SK-N-SH treated with all-trans-retinoic acid at 6 μM for 48 hours (cell line): ENCODE results near the gene RAB38.

Experiments used
- ATAC-seq: fragments of 200-7000 bp; cut with Tn5 transposase; 3 replicates; pipeline ENCODE4 v1.9.1; 2020; ENCODE audit warnings: mild to moderate bottlenecking, moderate library complexity
- ARNTL ChIP-seq: fragments of 450-650 bp; formaldehyde crosslinking; IDR thresholded peaks from 2 replicates; pipeline ENCODE4 v1.5.0; 2020; ENCODE audit warnings: low read depth, mild to moderate bottlenecking, moderate library complexity, borderline replicate concordance
- CREB5 ChIP-seq: fragments of 250-450 bp; sonication (Bioruptor Pico); IDR thresholded peaks from 2 replicates; pipeline ENCODE4 v1.5.1; 2020; ENCODE audit warnings: low read depth, mild to moderate bottlenecking, moderate library complexity
- CSDC2 ChIP-seq: fragments of 250-450 bp; sonication (Bioruptor Pico); IDR thresholded peaks from 2 replicates; pipeline ENCODE4 v1.5.0; 2020; ENCODE audit warnings: mild to moderate bottlenecking, moderate library complexity
- ESRRG ChIP-seq: fragments of 250-450 bp; sonication (Bioruptor Pico); IDR thresholded peaks from 2 replicates; pipeline ENCODE4 v1.6.1; 2021; ENCODE audit warnings: mild to moderate bottlenecking
- GLIS3 ChIP-seq: fragments of 250-450 bp; sonication (Bioruptor Pico); IDR thresholded peaks from 2 replicates; pipeline ENCODE4 v1.5.0; 2020; ENCODE audit warnings: mild to moderate bottlenecking, moderate library complexity
- ISL1 ChIP-seq: fragments of 250-450 bp; sonication (Bioruptor Pico); IDR thresholded peaks from 2 replicates; pipeline ENCODE4 v2.1.2; 2022; ENCODE audit warnings: mild to moderate bottlenecking, moderate library complexity
- OSR1 ChIP-seq: fragments of 250-450 bp; sonication (Bioruptor Pico); IDR thresholded peaks from 2 replicates; pipeline ENCODE4 v1.8.0; 2022; ENCODE audit warnings: moderate library complexity, mild to moderate bottlenecking, inconsistent platforms
- PPARA ChIP-seq: fragments of 250-450 bp; sonication (Bioruptor Pico); IDR thresholded peaks from 2 replicates; pipeline ENCODE4 v1.5.0; 2020; ENCODE audit warnings: mild to moderate bottlenecking, borderline replicate concordance
- RARB ChIP-seq: fragments of 250-450 bp; sonication (Bioruptor Pico); IDR thresholded peaks from 2 replicates; pipeline ENCODE4 v1.8.0; 2021; ENCODE audit warnings: mild to moderate bottlenecking, moderate library complexity
- SNAI2 ChIP-seq: fragments of 250-450 bp; sonication (Bioruptor Pico); IDR thresholded peaks from 2 replicates; pipeline ENCODE4 v1.5.0; 2020; ENCODE audit warnings: mild to moderate bottlenecking, moderate library complexity
- TCF4 ChIP-seq: fragments of 250-450 bp; sonication (Bioruptor Pico); IDR thresholded peaks from 2 replicates; pipeline ENCODE4 v1.8.0; 2021; ENCODE audit warnings: mild to moderate bottlenecking, moderate library complexity, borderline replicate concordance
- TOX ChIP-seq: fragments of 250-450 bp; sonication (Bioruptor Pico); IDR thresholded peaks from 2 replicates; pipeline ENCODE4 v1.8.0; 2021; ENCODE audit warnings: mild to moderate bottlenecking, moderate library complexity, borderline replicate concordance
- ZC3H10 ChIP-seq: fragments of 250-450 bp; sonication (Bioruptor Pico); IDR thresholded peaks from 2 replicates; pipeline ENCODE4 v1.5.1; 2021; ENCODE audit warnings: mild to moderate bottlenecking, moderate library complexity
- ZFP3 ChIP-seq: fragments of 250-450 bp; sonication (Bioruptor Pico); IDR thresholded peaks from 2 replicates; pipeline ENCODE4 v1.5.0; 2020; ENCODE audit warnings: mild to moderate bottlenecking, moderate library complexity
- ZFP30 ChIP-seq: fragments of 450-650 bp; formaldehyde crosslinking; IDR thresholded peaks from 2 replicates; pipeline ENCODE4 v1.5.0; 2022; ENCODE audit warnings: mild to moderate bottlenecking, moderate library complexity
- ZNF565 ChIP-seq: fragments of 450-650 bp; formaldehyde crosslinking; conservative IDR thresholded peaks from 2 replicates; pipeline ENCODE4 v1.5.0; 2020; ENCODE audit warnings: low read depth, mild to moderate bottlenecking, moderate library complexity
- ZNF70 ChIP-seq: fragments of 450-650 bp; formaldehyde crosslinking; IDR thresholded peaks from 2 replicates; pipeline ENCODE4 v1.5.0; 2020; ENCODE audit warnings: mild to moderate bottlenecking, moderate library complexity
- ZNF8 ChIP-seq: fragments of 450-650 bp; formaldehyde crosslinking; IDR thresholded peaks from 2 replicates; pipeline ENCODE4 v1.5.0; 2020; ENCODE audit warnings: mild to moderate bottlenecking, moderate library complexity
- TF ChIP-seq, protein P1 (sequence below): fragments of 250-450 bp; sonication (Bioruptor Pico); IDR thresholded peaks from 2 replicates; pipeline ENCODE4 v1.8.0; 2021; ENCODE audit warnings: low read depth, mild to moderate bottlenecking, moderate library complexity, borderline replicate concordance
- TF ChIP-seq, protein P2 (sequence below): fragments of 250-450 bp; sonication (Bioruptor Pico); IDR thresholded peaks from 2 replicates; pipeline ENCODE4 v1.8.0; 2020; ENCODE audit warnings: mild to moderate bottlenecking, moderate library complexity, borderline replicate concordance
- TF ChIP-seq, protein P3 (sequence below): fragments of 250-450 bp; sonication (Bioruptor Pico); IDR thresholded peaks from 2 replicates; pipeline ENCODE4 v1.5.1; 2021; ENCODE audit warnings: mild to moderate bottlenecking, moderate library complexity

The RAB38 gene

DNA sequence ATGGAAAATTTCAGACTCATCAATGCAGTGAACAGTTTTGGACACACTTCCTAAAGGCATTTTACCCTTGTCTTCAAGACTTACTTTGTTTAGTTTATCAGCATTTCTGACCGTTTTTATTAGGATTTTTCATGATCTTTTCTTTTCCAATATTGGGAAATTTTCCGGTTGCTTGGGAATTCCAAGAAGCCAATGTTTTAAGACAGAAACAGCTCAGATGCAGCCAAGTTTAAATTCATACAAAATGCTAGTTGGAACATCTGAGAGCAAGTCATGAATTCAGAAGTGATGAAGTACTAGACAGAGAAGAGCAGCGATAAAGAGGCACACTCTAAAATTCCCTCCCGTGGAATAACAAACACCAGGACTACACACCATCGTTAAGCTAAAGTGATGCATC is 68.6 kb downstream of the RAB38 start:
- no peak for ATAC-seq

DNA sequence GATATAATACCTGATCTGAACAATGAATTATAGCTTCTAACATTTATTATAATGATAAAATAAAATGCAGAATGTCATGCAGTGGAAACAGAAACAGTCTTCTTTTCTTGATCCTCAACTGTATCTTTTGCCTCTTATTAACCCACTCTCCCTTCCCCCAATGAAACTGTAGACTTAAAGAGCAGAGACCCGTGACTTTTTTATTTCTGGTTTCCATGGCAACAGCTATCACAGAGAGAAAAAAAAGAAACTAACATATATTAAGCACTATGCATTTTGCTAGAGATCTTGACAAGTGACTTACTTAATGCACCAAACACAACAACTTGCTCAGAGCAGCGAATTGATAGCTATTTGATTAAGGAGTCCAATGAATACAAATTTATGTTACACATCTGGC is 69.3 kb downstream of the RAB38 start:
- no peak for ATAC-seq
- no peak for TF ChIP-seq ZNF70 (CRISPR knock-in tag)
- TF ChIP-seq TOX (CRISPR knock-in tag): no peak
- no peak for TF ChIP-seq OSR1 (CRISPR knock-in tag)
- no peak for TF ChIP-seq PPARA
- TF ChIP-seq, protein P1, sequence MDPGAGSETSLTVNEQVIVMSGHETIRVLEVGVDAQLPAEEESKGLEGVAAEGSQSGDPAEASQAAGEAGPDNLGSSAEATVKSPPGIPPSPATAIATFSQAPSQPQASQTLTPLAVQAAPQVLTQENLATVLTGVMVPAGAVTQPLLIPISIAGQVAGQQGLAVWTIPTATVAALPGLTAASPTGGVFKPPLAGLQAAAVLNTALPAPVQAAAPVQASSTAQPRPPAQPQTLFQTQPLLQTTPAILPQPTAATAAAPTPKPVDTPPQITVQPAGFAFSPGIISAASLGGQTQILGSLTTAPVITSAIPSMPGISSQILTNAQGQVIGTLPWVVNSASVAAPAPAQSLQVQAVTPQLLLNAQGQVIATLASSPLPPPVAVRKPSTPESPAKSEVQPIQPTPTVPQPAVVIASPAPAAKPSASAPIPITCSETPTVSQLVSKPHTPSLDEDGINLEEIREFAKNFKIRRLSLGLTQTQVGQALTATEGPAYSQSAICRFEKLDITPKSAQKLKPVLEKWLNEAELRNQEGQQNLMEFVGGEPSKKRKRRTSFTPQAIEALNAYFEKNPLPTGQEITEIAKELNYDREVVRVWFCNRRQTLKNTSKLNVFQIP: no peak
- no peak for TF ChIP-seq ISL1 (CRISPR knock-in tag)
- TF ChIP-seq RARB (CRISPR knock-in tag): no peak
- TF ChIP-seq ESRRG (CRISPR knock-in tag): no peak
- no peak for TF ChIP-seq GLIS3 (CRISPR knock-in tag)
- no peak for TF ChIP-seq CREB5 (CRISPR knock-in tag)
- no peak for TF ChIP-seq ZNF8 (CRISPR knock-in tag)
- TF ChIP-seq TCF4 (CRISPR knock-in tag): no peak
- TF ChIP-seq ZFP30 (CRISPR knock-in tag): no peak
- TF ChIP-seq, protein P2, sequence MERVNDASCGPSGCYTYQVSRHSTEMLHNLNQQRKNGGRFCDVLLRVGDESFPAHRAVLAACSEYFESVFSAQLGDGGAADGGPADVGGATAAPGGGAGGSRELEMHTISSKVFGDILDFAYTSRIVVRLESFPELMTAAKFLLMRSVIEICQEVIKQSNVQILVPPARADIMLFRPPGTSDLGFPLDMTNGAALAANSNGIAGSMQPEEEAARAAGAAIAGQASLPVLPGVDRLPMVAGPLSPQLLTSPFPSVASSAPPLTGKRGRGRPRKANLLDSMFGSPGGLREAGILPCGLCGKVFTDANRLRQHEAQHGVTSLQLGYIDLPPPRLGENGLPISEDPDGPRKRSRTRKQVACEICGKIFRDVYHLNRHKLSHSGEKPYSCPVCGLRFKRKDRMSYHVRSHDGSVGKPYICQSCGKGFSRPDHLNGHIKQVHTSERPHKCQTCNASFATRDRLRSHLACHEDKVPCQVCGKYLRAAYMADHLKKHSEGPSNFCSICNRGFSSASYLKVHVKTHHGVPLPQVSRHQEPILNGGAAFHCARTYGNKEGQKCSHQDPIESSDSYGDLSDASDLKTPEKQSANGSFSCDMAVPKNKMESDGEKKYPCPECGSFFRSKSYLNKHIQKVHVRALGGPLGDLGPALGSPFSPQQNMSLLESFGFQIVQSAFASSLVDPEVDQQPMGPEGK: no peak
- TF ChIP-seq ZC3H10 (CRISPR knock-in tag): no peak
- TF ChIP-seq, protein P3, sequence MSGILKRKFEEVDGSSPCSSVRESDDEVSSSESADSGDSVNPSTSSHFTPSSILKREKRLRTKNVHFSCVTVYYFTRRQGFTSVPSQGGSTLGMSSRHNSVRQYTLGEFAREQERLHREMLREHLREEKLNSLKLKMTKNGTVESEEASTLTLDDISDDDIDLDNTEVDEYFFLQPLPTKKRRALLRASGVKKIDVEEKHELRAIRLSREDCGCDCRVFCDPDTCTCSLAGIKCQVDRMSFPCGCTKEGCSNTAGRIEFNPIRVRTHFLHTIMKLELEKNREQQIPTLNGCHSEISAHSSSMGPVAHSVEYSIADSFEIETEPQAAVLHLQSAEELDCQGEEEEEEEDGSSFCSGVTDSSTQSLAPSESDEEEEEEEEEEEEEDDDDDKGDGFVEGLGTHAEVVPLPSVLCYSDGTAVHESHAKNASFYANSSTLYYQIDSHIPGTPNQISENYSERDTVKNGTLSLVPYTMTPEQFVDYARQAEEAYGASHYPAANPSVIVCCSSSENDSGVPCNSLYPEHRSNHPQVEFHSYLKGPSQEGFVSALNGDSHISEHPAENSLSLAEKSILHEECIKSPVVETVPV (CRISPR knock-in tag): no peak
- TF ChIP-seq SNAI2 (CRISPR knock-in tag): no peak
- no peak for TF ChIP-seq CSDC2 (CRISPR knock-in tag)
- TF ChIP-seq ZFP3 (CRISPR knock-in tag): no peak

More for the DNA sequence above, 68.6 kb downstream of the RAB38 start:
- TF ChIP-seq ZNF565 (CRISPR knock-in tag) (no peak), ZC3H10 (CRISPR knock-in tag) (no peak), ZNF70 (CRISPR knock-in tag) (no peak), TCF4 (CRISPR knock-in tag) (no peak), ESRRG (CRISPR knock-in tag) (no peak), ARNTL (CRISPR knock-in tag) (no peak), ZFP30 (CRISPR knock-in tag) (no peak), ISL1 (CRISPR knock-in tag) (no peak), SNAI2 (CRISPR knock-in tag) (no peak), GLIS3 (CRISPR knock-in tag) (no peak), CSDC2 (CRISPR knock-in tag) (no peak), ZFP3 (CRISPR knock-in tag) (no peak), CREB5 (CRISPR knock-in tag) (no peak), OSR1 (CRISPR knock-in tag) (no peak), ZNF8 (CRISPR knock-in tag) (no peak)
- TF ChIP-seq, protein P2: no peak
- TF ChIP-seq, protein P3 (CRISPR knock-in tag): no peak
- TF ChIP-seq, protein P1: no peak
